Adrenal gland (tissue), 19 donors: ENCODE measurements around the gene PHF23. TPM values are rescaled to one million over a fixed set of nuclear protein-coding genes. Genes with fewer than 3 reads are reported as not detected.

Experiments
- DNase-seq, 7 donors: peaks; one replicate each; pipeline ENCODE4 v3.0.0-alpha.2; 2019 to 2020
- H3K27ac ChIP-seq, 5 donors: fragments of 200-600 bp; sonication (generic) in 4 of 5; 1 replicate in 3 of 5; 2 replicates in 2 of 5; pipeline versions ENCODE4 v1.5.1 to v1.8.0; 2016 to 2020; ENCODE audit warnings: mild to moderate bottlenecking in 1 of 5
- H3K27me3 ChIP-seq: fragments of 200-600 bp; 2 replicates; pipeline ENCODE4 v1.8.0; 2021
- H3K36me3 ChIP-seq, 2 donors: fragments of 200-600 bp; replicated peaks in 1 of 2; 1 replicate in 1 of 2; 2 replicates in 1 of 2; pipeline versions ENCODE4 v1.5.1 to v1.8.0; 2018 to 2022
- H3K4me1 ChIP-seq, 2 donors: fragments of 200-600 bp; replicated peaks in 1 of 2; 1 replicate in 1 of 2; 2 replicates in 1 of 2; pipeline versions ENCODE4 v1.5.1 to v1.8.0; 2018 to 2021
- H3K4me3 ChIP-seq, 4 donors: fragments of 200-600 bp; sonication (generic) in 3 of 4; one replicate each; pipeline ENCODE4 v1.5.1; 2016 to 2018
- H3K9me3 ChIP-seq, 3 donors: fragments of 200-600 bp; sonication (generic) in 1 of 3; replicated peaks in 1 of 3; 1 replicate in 2 of 3; 2 replicates in 1 of 3; pipeline versions ENCODE4 v1.5.1 to v1.8.0; 2016 to 2021
- POLR2A ChIP-seq, 2 donors: fragments of 450-650 bp; IDR thresholded peaks; one replicate each; pipeline ENCODE4 v1.6.1; 2017; ENCODE audit warnings: antibody characterized with exemption in 2 of 2, mild to moderate bottlenecking in 2 of 2, moderate library complexity in 1 of 2
- WGBS, 4 donors: extraction: QIAGEN DNeasy Blood & Tissue Kit in 2 of 4; methylation state at CpG; one replicate each; pipeline versions ENCODE4 v1.1.5 to v1.1.7; 2013 to 2017; 5-methylcytosine and 5-hydroxymethylcytosine counted together
- intact Hi-C, 2 donors: fragments of 100-400 bp; cut with DNase I; formaldehyde crosslinking; loops; one replicate each; pipeline versions ENCODE4 v1.14.1 to v1.15.0; 2022 to 2023
- long read RNA-seq, 10 donors: library from polyadenylated mRNA in 3 of 10; unstranded in 2 of 10; stranded (forward) in 1 of 10; transcript quantifications; one replicate each; pipeline ENCODE4 v2.0.0 and lab custom pipeline, GENCODE V29; 2021 to 2026
- polyA plus RNA-seq, 3 donors: library from polyadenylated mRNA; stranded (reverse); fragments of 200-250 nt in 2 of 3; fragments of 350-450 nt in 1 of 3; fragmentation: Illumina TruSeq in 1 of 3; extraction: RNeasy Lipid Tissue Mini Kit (QIAGEN cat#74804) in 1 of 3; gene quantifications; one replicate each; pipeline ENCODE4 v1.2.3, GENCODE V29; 2013 to 2014
- total RNA-seq, 9 donors: library from RNA; depleted of rRNA in 4 of 9; stranded (reverse); fragments of >200 nt in 4 of 9; fragments of 120-200 nt in 1 of 9; fragmentation: NEBNext Ultra II Directional in 1 of 9; extraction: Animal tissue kit (Norgen Biotek cat#: 25700) in 1 of 9; gene quantifications; one replicate each; pipeline versions ENCODE4 v1.1.0 to v1.2.4, GENCODE V29; 2013 to 2023
- TF ChIP-seq, protein P1 (sequence below), 6 experiments: fragments of 450-650 bp in 4 of 6; fragments of 200-600 bp in 2 of 6; sonication (generic) in 1 of 6; IDR thresholded peaks; 1 replicate in 5 of 6; 2 replicates in 1 of 6; pipeline versions ENCODE4 v1.5.1 to v1.8.0; 2016 to 2021; ENCODE audit warnings: antibody characterized with exemption in 6 of 6, mild to moderate bottlenecking in 2 of 6, moderate library complexity in 1 of 6
- donor health status: healthy with polysubstance abuse.
- donor health status: Bipolar disorder and iron deficiency.
- donor health status: DM: yes; HTN: yes; CAD: no.
- donor health status: DM: no; HTN: no; CAD: no.
- donor health status: DM: no; HTN: no; CAD: no.
- donor health status: DM: yes; HTN: yes; CAD: no.

The PHF23 gene
- 100 to 1,000 TPM in 1 of 9 donors, 10 to 100 TPM in 8; 33.5 to 141 (median 66.8) TPM for total RNA-seq
- 10 to 100 TPM; 28.0 to 80.3 (median 49.6) TPM for polyA plus RNA-seq
- long read RNA-seq, donor 1, transcript PHF23-201 (5 exons, 2,037 nt) = major isoform, 6 of 35 reads
- long read RNA-seq, donor 1, partial matches to known transcripts = 26 of 35 reads
- long read RNA-seq, donor 1, other reads (novel, unspliced or antisense) = 0 of 35 reads
- long read RNA-seq, donor 2, transcript PHF23-201 (5 exons, 2,037 nt) = major isoform, 8 of 34 reads
- long read RNA-seq, donor 2, partial matches to known transcripts = 22 of 34 reads
- long read RNA-seq, donor 2, other reads (novel, unspliced or antisense) = 0 of 34 reads
- long read RNA-seq, donor 3, transcript PHF23-201 (5 exons, 2,037 nt) = major isoform, 9 of 32 reads
- long read RNA-seq, donor 3, partial matches to known transcripts = 20 of 32 reads
- long read RNA-seq, donor 3, other reads (novel, unspliced or antisense) = 0 of 32 reads
- long read RNA-seq, donor 4, partial matches to known transcripts = 1 of 7 reads
- long read RNA-seq, donor 4, other reads (novel, unspliced or antisense) = 5 of 7 reads
- long read RNA-seq, donor 5, transcript PHF23-205 (5 exons, 1,768 nt) = minor isoform, 7 of 122 reads
- long read RNA-seq, donor 5, transcript PHF23-201 (5 exons, 2,037 nt) = major isoform, 86 of 122 reads
- long read RNA-seq, donor 5, partial matches to known transcripts = 5 of 122 reads
- long read RNA-seq, donor 5, other reads (novel, unspliced or antisense) = 24 of 122 reads
- long read RNA-seq, donor 6, partial matches to known transcripts = 5 of 9 reads
- long read RNA-seq, donor 6, other reads (novel, unspliced or antisense) = 3 of 9 reads
- long read RNA-seq, donor 7, partial matches to known transcripts = 10 of 19 reads
- long read RNA-seq, donor 7, other reads (novel, unspliced or antisense) = 0 of 19 reads
- long read RNA-seq, donor 8, transcript PHF23-201 (5 exons, 2,037 nt) = major isoform, 17 of 52 reads
- long read RNA-seq, donor 8, partial matches to known transcripts = 29 of 52 reads
- long read RNA-seq, donor 8, other reads (novel, unspliced or antisense) = 0 of 52 reads
- long read RNA-seq, donor 9, transcript PHF23-201 (5 exons, 2,037 nt) = major isoform, 7 of 38 reads
- long read RNA-seq, donor 9, partial matches to known transcripts = 27 of 38 reads
- long read RNA-seq, donor 9, other reads (novel, unspliced or antisense) = 0 of 38 reads
- long read RNA-seq, donor 10, transcript PHF23-201 (5 exons, 2,037 nt) = major isoform, 9 of 16 reads
- long read RNA-seq, donor 10, partial matches to known transcripts = 5 of 16 reads
- long read RNA-seq, donor 10, other reads (novel, unspliced or antisense) = 0 of 16 reads

- Histone ChIP-seq H3K9me3 (no peaks in the 10 kb centered on the region), H3K36me3 (peaks cover 0 to 36% of the 10 kb centered on the region in 2 donors), H3K4me1 (peaks cover 46 to 47% of the 10 kb centered on the region in 2 donors), H3K27me3 (no peaks in the 10 kb centered on the region), H3K27ac (peak within 1 kb of the TSS; percentile 87 to 100 (median 95)), H3K4me3 (peak within 1 kb of the TSS; percentile 86 to 95 (median 92))
- DNase-seq = peak; percentile 99 to 100 (median 99)
- intact Hi-C loops = no loop called here
- 1 to 2% (median 1%) methylated on average over 25 to 70 of the region's 72 CpGs for WGBS, 4 donors
- TF ChIP-seq, protein P1, sequence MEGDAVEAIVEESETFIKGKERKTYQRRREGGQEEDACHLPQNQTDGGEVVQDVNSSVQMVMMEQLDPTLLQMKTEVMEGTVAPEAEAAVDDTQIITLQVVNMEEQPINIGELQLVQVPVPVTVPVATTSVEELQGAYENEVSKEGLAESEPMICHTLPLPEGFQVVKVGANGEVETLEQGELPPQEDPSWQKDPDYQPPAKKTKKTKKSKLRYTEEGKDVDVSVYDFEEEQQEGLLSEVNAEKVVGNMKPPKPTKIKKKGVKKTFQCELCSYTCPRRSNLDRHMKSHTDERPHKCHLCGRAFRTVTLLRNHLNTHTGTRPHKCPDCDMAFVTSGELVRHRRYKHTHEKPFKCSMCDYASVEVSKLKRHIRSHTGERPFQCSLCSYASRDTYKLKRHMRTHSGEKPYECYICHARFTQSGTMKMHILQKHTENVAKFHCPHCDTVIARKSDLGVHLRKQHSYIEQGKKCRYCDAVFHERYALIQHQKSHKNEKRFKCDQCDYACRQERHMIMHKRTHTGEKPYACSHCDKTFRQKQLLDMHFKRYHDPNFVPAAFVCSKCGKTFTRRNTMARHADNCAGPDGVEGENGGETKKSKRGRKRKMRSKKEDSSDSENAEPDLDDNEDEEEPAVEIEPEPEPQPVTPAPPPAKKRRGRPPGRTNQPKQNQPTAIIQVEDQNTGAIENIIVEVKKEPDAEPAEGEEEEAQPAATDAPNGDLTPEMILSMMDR (IDR thresholded peaks at IDR 0.05) = peak in 3 of 6 experiments; percentile 19 to 49 (median 42)
- TF ChIP-seq POLR2A (IDR thresholded peaks at IDR 0.05) = peak in 1 of 2 donors; percentile 64
These were observed at the start of gene PHF23 for GRCh38 chr17:7239091-7240027. PHF23 (minus strand) TSS chr17:7239457; CDS start chr17:7239279, 178 bp downstream.

- intact Hi-C loops = no loop called here
- Histone ChIP-seq H3K9me3 (no peaks in the 10 kb centered on the region), H3K27ac (no peak overlapping the region), H3K4me3 (no peak overlapping the region), H3K4me1 (peaks cover 17 to 20% of the 10 kb centered on the region in 2 donors), H3K36me3 (no peaks in the 10 kb centered on the region), H3K27me3 (peaks cover 7% of the 10 kb centered on the region)
- TF ChIP-seq, protein P1 (IDR thresholded peaks at IDR 0.05) = no peak
- no peak for TF ChIP-seq POLR2A (IDR thresholded peaks at IDR 0.05)
- WGBS, 4 donors = 89 to 94% (median 91%) methylated on average over 2 to 12 of the region's 12 CpGs
- DNase-seq = no peak
These were observed 46.4 kb upstream of the PHF23 start for GRCh38 chr17:7285679-7286078.

DNA sequence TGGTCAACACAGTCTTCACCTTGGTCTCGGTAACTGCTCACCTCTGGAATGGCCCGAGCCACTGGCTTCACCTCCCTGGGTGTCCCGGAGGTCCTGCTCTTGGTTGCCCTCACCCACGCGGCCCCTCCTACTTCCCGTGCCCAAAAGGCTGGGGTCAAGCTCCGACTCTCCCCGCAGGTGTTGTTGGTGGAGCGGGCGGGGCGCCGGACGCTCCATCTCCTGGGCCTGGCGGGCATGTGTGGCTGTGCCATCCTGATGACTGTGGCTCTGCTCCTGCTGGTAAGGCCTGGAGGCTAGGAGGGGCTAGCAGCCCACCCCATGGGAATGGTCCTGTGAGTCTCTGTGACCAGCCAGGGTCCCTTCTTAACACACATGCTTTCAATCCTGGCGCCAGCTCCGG is 45.7 kb upstream of the PHF23 start:
- peaks cover 18 to 21% of the 10 kb centered on the region in 2 donors for H3K4me1 ChIP-seq
- no peaks in the 10 kb centered on the region for H3K36me3 ChIP-seq
- 91 to 97% (median 95%) methylated on average over 10 to 16 of the region's 16 CpGs for WGBS, 4 donors

More for the DNA sequence above, 45.7 kb upstream of the PHF23 start:
- H3K27ac ChIP-seq = no peak overlapping the region
- no peak overlapping the region for H3K4me3 ChIP-seq
- no peak for DNase-seq
- H3K9me3 ChIP-seq = no peaks in the 10 kb centered on the region
- intact Hi-C loops = loop anchor here in 1 of 2 donors (5.0 kb wide), 1 partner anchor 57 kb away; no protein-coding TSS in a partner anchor
- no peak for TF ChIP-seq POLR2A (IDR thresholded peaks at IDR 0.05)
- TF ChIP-seq, protein P1 (IDR thresholded peaks at IDR 0.05) = no peak
- peaks cover 3% of the 10 kb centered on the region for H3K27me3 ChIP-seq
